Measurements from ENCODE around the gene SLCO2A1. TPM values are rescaled to one million over a fixed set of nuclear protein-coding genes. Genes with fewer than 3 reads are reported as not detected.

The SLCO2A1 gene
- total RNA-seq, 1 donor from 2014 or later: 7.8 TPM

GRCh38 chr3:133887074-133887802 is 142.5 kb downstream of the SLCO2A1 start:
- DNase-seq (ENCODE audit: missing footprints): no peak
- intact Hi-C loops (cut with DNase I): no loop called here
- ATAC-seq: no peak

- DNase-seq (ENCODE audit: missing footprints) (no peak), ATAC-seq (no peak)
- intact Hi-C loops (cut with DNase I): no loop called here
Observed at GRCh38 chr3:133886031-133886722, 143.5 kb downstream of the SLCO2A1 start.

- ATAC-seq: no peak
Observed at GRCh38 chr3:133884887-133885711, 144.6 kb downstream of the SLCO2A1 start.

GRCh38 chr3:133884054-133884886 is 145.5 kb downstream of the SLCO2A1 start:
- ATAC-seq (no peak), DNase-seq (ENCODE audit: missing footprints) (no peak)

More at GRCh38 chr3:133884887-133885711, 144.6 kb downstream of the SLCO2A1 start:
- intact Hi-C loops (cut with DNase I): no loop called here
- DNase-seq (ENCODE audit: missing footprints): no peak

GRCh38 chr3:133883641-133884040 is 146.1 kb downstream of the SLCO2A1 start:
- ATAC-seq (peak; percentile 45), DNase-seq (ENCODE audit: missing footprints) (no peak)
- intact Hi-C loops (cut with DNase I): no loop called here

More at GRCh38 chr3:133884054-133884886, 145.5 kb downstream of the SLCO2A1 start:
- intact Hi-C loops (cut with DNase I): no loop called here

GRCh38 chr3:133882986-133883586 is 146.6 kb downstream of the SLCO2A1 start:
- DNase-seq (ENCODE audit: missing footprints) (no peak), ATAC-seq (no peak)
- intact Hi-C loops (cut with DNase I): no loop called here

GRCh38 chr3:133881939-133882825 is 147.5 kb downstream of the SLCO2A1 start:
- DNase-seq (ENCODE audit: missing footprints) (no peak), ATAC-seq (no peak)
- intact Hi-C loops (cut with DNase I): no loop called here

GRCh38 chr3:133881492-133881891 is 148.2 kb downstream of the SLCO2A1 start:
- intact Hi-C loops (cut with DNase I): no loop called here
- no peak for ATAC-seq
- DNase-seq (ENCODE audit: missing footprints): no peak

GRCh38 chr3:133880886-133881455 is 148.8 kb downstream of the SLCO2A1 start:
- DNase-seq (ENCODE audit: missing footprints) (no peak), ATAC-seq (no peak)
- intact Hi-C loops (cut with DNase I): no loop called here

GRCh38 chr3:133880287-133880686 is 149.4 kb downstream of the SLCO2A1 start:
- no peak for ATAC-seq
- DNase-seq (ENCODE audit: missing footprints): no peak
- intact Hi-C loops (cut with DNase I): no loop called here

- DNase-seq (ENCODE audit: missing footprints): no peak
- no peak for ATAC-seq
Observed at GRCh38 chr3:133878518-133878917, 151.2 kb downstream of the SLCO2A1 start.

More at GRCh38 chr3:133878518-133878917, 151.2 kb downstream of the SLCO2A1 start:
- intact Hi-C loops (cut with DNase I): no loop called here

Other genes with a start within 250 kb of the SLCO2A1 start
- 27.2 TPM for gene SRPRB, start 224.1 kb downstream of the SLCO2A1 start, total RNA-seq
- 58.8 TPM for gene RAB6B, start 134.0 kb downstream of the SLCO2A1 start, total RNA-seq
- gene RYK, start 220.9 kb upstream of the SLCO2A1 start, total RNA-seq: 40.6 TPM

All from Right ventricle myocardium inferior (tissue), 1 donor.